Bladder microvascular endothelial cell (primary cell): Measurements from ENCODE around the gene VCP. TPM values are rescaled to one million over a fixed set of nuclear protein-coding genes. Genes with fewer than 3 reads are reported as not detected.

ENCODE experiments used
- total RNA-seq: library from RNA; depleted of rRNA; stranded (reverse); fragments of >200 nt; gene quantifications from 2 replicates; pipeline ENCODE4 v1.2.3, GENCODE V29; 2014

VCP gene
- 445 and 593 TPM in 2 replicates for total RNA-seq

GRCh38 chr9:35072461-35073278 is at the start of gene VCP:
Gene VCP, minus strand, starts transcription at chr9:35072625. Its CDS starts 272 bp downstream, at chr9:35072353.

GRCh38 chr9:35115680-35116538 is 43.5 kb upstream of the VCP start, which contains the start of gene ATOSB:
Gene ATOSB, minus strand, starts transcription at chr9:35115862. Its CDS starts 7,588 bp downstream, at chr9:35108274.

GRCh38 chr9:35102769-35103659 is 30.6 kb upstream of the VCP start, which contains the start of gene STOML2:
Gene STOML2, minus strand, starts transcription at chr9:35103131. Its CDS starts 37 bp downstream, at chr9:35103094.

GRCh38 chr9:35096035-35096849 is 23.8 kb upstream of the VCP start, which contains the start of gene PIGO:
Gene PIGO, minus strand, starts transcription at chr9:35096591. Its CDS starts 1,026 bp downstream, at chr9:35095565.

GRCh38 chr9:35079426-35080341 is 7.3 kb upstream of the VCP start, which contains the start of gene FANCG:
Gene FANCG, minus strand, starts transcription at chr9:35079942. Its CDS starts 418 bp downstream, at chr9:35079524.

Other genes with a start within 250 kb of the VCP start
- not detected in 2 replicates for gene PHF24, start 114.3 kb downstream of the VCP start, total RNA-seq
- 3.1 and 4.8 TPM in 2 replicates for gene DNAJB5, start 82.9 kb downstream of the VCP start, total RNA-seq
- gene FANCG, start 7.3 kb upstream of the VCP start, total RNA-seq, result 20.6 and 22.7 TPM in 2 replicates
- gene PIGO, start 24.0 kb upstream of the VCP start, total RNA-seq, result 7.6 and 12.6 TPM in 2 replicates
- gene STOML2, start 30.5 kb upstream of the VCP start, total RNA-seq, result 116 and 143 TPM in 2 replicates
- 13.8 and 25.2 TPM in 2 replicates for gene ATOSB, start 43.2 kb upstream of the VCP start, total RNA-seq
- gene UNC13B, start 89.4 kb upstream of the VCP start, total RNA-seq, result 33.4 and 42.9 TPM in 2 replicates